Breast epithelium (tissue), 4 donors: Measurements from ENCODE around the gene CHD2. TPM values are rescaled to one million over a fixed set of nuclear protein-coding genes. Genes with fewer than 3 reads are reported as not detected.

ENCODE experiments used
- DNase-seq, 2 donors: peaks; one replicate each; pipeline ENCODE4 v3.0.0-alpha.2; 2019; ENCODE audit warnings: low spot score in 2 of 2
- H3K27ac ChIP-seq, 2 donors: fragments of 200-600 bp; sonication (generic) in 1 of 2; one replicate each; pipeline ENCODE4 v1.5.1; 2016 to 2019; ENCODE audit warnings: mild to moderate bottlenecking in 1 of 2
- H3K27me3 ChIP-seq, 2 donors: fragments of 200-600 bp; sonication (generic) in 1 of 2; one replicate each; pipeline versions ENCODE4 v1.5.1 to v1.6.0; 2017 to 2019; ENCODE audit warnings: control low read depth in 1 of 2, mild to moderate bottlenecking in 1 of 2
- H3K36me3 ChIP-seq: fragments of 200-600 bp; one replicate; pipeline ENCODE4 v1.5.1; 2019
- H3K4me1 ChIP-seq, 2 donors: fragments of 200-600 bp; sonication (generic); one replicate each; pipeline ENCODE4 v1.5.1; 2016 to 2019; ENCODE audit warnings: control low read depth in 1 of 2
- H3K4me3 ChIP-seq, 3 donors: fragments of 200-600 bp; sonication (generic); 1 replicate in 2 of 3; 2 replicates in 1 of 3; pipeline ENCODE4 v1.5.1; 2016 to 2019; ENCODE audit warnings: mild to moderate bottlenecking in 3 of 3, moderate library complexity in 2 of 3
- H3K9me3 ChIP-seq, 2 donors: fragments of 200-600 bp; sonication (generic) in 1 of 2; one replicate each; pipeline ENCODE4 v1.5.1; 2016 to 2019; ENCODE audit warnings: control low read depth in 1 of 2
- POLR2A ChIP-seq: fragments of 450-650 bp; IDR thresholded peaks from one replicate; pipeline ENCODE4 v1.6.1; 2016; ENCODE audit warnings: antibody characterized with exemption, mild to moderate bottlenecking, moderate library complexity
- POLR2AphosphoS5 ChIP-seq, 3 donors: sonication (generic); formaldehyde crosslinking; IDR thresholded peaks; one replicate each; pipeline ENCODE4 v1.6.1; 2017; ENCODE audit warnings: antibody characterized with exemption in 3 of 3
- intact Hi-C: fragments of 100-400 bp; cut with DNase I; formaldehyde crosslinking; loops from one replicate; pipeline ENCODE4 v1.15.1; 2023; ENCODE audit warnings: low total_unique reads
- total RNA-seq, 3 donors: library from RNA; depleted of rRNA; stranded (reverse); fragments of >200 nt; gene quantifications; one replicate each; pipeline ENCODE4 v1.1.0, GENCODE V29; 2016
- TF ChIP-seq, protein P1 (sequence below), 3 donors: fragments of 450-650 bp; IDR thresholded peaks; one replicate each; pipeline ENCODE4 v1.5.1; 2016 to 2017; ENCODE audit warnings: antibody characterized with exemption in 3 of 3, mild to moderate bottlenecking in 3 of 3, moderate library complexity in 3 of 3

CHD2 gene
- total RNA-seq, 3 donors from 2014 or later, result 137 to 215 (median 197) TPM

GRCh38 chr15:93020976-93021772 lies 121.0 kb downstream of the CHD2 start:
- Histone ChIP-seq H3K27me3 (no peaks in the 10 kb centered on the region), H3K4me3 (no peak overlapping the region), H3K27ac (no peak overlapping the region), H3K9me3 (no peaks in the 10 kb centered on the region), H3K4me1 (no peaks in the 10 kb centered on the region), H3K36me3 (peaks cover 32% of the 10 kb centered on the region)
- TF ChIP-seq POLR2A (no peak), POLR2AphosphoS5 (IDR thresholded peaks at IDR 0.05) (no peak)
- TF ChIP-seq, protein P1, sequence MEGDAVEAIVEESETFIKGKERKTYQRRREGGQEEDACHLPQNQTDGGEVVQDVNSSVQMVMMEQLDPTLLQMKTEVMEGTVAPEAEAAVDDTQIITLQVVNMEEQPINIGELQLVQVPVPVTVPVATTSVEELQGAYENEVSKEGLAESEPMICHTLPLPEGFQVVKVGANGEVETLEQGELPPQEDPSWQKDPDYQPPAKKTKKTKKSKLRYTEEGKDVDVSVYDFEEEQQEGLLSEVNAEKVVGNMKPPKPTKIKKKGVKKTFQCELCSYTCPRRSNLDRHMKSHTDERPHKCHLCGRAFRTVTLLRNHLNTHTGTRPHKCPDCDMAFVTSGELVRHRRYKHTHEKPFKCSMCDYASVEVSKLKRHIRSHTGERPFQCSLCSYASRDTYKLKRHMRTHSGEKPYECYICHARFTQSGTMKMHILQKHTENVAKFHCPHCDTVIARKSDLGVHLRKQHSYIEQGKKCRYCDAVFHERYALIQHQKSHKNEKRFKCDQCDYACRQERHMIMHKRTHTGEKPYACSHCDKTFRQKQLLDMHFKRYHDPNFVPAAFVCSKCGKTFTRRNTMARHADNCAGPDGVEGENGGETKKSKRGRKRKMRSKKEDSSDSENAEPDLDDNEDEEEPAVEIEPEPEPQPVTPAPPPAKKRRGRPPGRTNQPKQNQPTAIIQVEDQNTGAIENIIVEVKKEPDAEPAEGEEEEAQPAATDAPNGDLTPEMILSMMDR (IDR thresholded peaks at IDR 0.05), result no peak
- no peak for DNase-seq
- intact Hi-C loops, result no loop called here

DNA sequence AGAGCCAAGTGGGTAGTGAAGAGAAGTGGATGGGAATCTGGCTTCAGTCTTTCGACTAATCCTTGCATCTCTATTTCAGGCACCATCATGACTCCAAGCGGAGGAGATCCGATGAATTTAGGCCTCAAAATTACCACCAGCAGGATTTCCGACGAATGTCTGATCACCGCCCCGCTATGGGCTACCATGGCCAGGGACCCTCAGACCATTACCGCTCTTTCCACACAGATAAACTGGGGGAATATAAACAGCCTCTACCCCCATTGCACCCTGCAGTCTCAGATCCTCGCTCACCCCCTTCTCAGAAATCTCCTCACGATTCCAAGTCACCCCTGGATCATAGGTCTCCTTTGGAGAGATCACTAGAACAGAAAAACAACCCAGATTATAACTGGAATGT lies 124.2 kb downstream of the CHD2 start:
- Histone ChIP-seq H3K4me1 (peaks cover 3 to 4% of the 10 kb centered on the region in 2 donors), H3K27me3 (no peaks in the 10 kb centered on the region), H3K27ac (no peak overlapping the region), H3K4me3 (no peak overlapping the region), H3K9me3 (no peaks in the 10 kb centered on the region), H3K36me3 (peaks cover 32% of the 10 kb centered on the region)
- TF ChIP-seq, protein P1 (IDR thresholded peaks at IDR 0.05), result no peak
- no peak for TF ChIP-seq POLR2A
- no peak for TF ChIP-seq POLR2AphosphoS5 (IDR thresholded peaks at IDR 0.05)
- DNase-seq, result no peak
- intact Hi-C loops, result no loop called here

DNA sequence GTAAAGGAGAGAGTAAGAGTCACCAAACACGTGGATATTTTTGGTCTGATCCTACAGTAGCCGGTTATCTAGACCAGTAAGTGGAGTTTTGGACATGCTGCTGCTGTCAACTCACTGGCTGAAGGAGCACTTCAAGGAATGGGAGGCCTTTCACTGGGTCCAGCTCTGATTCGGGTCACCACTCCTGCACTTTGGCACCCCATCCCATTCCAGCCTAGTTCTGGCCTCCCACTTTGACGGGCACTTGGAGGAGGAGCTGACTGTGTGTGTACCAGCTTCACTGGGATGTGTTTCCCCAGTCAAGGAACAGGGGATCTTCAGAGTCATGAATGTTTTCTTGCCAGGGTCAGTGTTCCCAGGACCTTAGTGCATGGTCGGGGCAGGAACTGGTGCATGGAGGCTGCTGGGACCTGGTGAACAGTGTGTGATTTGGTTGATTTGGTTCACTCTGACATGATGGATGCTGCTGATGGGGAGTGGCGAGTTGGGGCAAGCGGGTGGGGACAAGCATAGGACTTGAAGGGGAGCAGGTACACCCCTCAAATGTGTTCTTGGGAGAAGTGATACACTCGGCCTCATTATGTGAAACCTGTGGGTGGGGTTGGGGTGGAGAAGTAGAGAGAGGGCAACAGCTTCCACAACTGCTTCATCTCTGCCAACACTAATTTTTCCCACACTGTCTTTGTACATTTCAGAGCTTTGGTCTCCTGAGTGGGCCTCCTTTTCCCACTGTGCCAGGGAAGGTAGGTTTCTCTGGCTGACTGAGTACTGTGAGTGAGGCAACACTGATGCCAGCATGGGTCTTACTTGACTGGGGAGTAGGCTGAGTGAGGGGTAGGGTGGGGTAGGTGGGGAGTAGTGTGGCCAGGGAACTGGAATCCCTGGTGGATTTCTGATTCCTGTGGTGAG lies 124.8 kb downstream of the CHD2 start:
- peaks cover 3 to 4% of the 10 kb centered on the region in 2 donors for H3K4me1 ChIP-seq
- intact Hi-C loops, result no loop called here
- H3K27ac ChIP-seq, result peak overlapping the region in 1 of 2 donors; percentile 59
- no peaks in the 10 kb centered on the region for H3K9me3 ChIP-seq
- H3K4me3 ChIP-seq, result no peak overlapping the region
- no peaks in the 10 kb centered on the region for H3K27me3 ChIP-seq
- TF ChIP-seq POLR2AphosphoS5 (IDR thresholded peaks at IDR 0.05) (no peak), POLR2A (no peak)
- TF ChIP-seq, protein P1 (IDR thresholded peaks at IDR 0.05), result no peak
- DNase-seq, result no peak
- peaks cover 28% of the 10 kb centered on the region for H3K36me3 ChIP-seq

DNA sequence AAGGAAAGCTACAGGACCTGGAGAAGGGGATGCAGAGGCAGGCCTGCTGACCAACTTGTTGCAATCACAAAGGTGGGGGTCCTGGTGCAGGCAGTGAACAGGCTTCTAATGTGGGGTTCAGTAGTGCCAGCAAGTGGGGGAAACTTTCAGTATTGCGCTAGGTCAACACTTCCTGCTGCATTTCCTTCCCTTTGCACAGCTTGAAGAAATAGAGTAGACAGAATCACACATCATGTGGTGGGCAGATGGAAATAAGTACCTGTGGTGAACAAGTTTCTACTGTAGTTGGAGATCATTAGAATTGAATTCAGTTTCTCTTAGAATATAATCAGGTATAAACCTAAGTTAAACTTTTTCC lies 125.5 kb downstream of the CHD2 start:
- H3K4me1 ChIP-seq, result peaks cover 5 to 10% of the 10 kb centered on the region in 2 donors
- DNase-seq, result no peak
- TF ChIP-seq POLR2A (no peak), POLR2AphosphoS5 (IDR thresholded peaks at IDR 0.05) (no peak)
- TF ChIP-seq, protein P1 (IDR thresholded peaks at IDR 0.05), result no peak
- H3K27ac ChIP-seq, result peak overlapping the region in 1 of 2 donors; percentile 59
- H3K36me3 ChIP-seq, result peaks cover 22% of the 10 kb centered on the region
- no peak overlapping the region for H3K4me3 ChIP-seq
- H3K27me3 ChIP-seq, result no peaks in the 10 kb centered on the region
- intact Hi-C loops, result no loop called here
- H3K9me3 ChIP-seq, result no peaks in the 10 kb centered on the region
